Lower lobe of right lung (tissue), 2 donors: Measurements from ENCODE around the gene LDLRAD4. TPM values are rescaled to one million over a fixed set of nuclear protein-coding genes. Genes with fewer than 3 reads are reported as not detected.

Experiments
- ATAC-seq, 2 donors: fragments of 200-7000 bp; cut with Tn5 transposase; one replicate each; pipeline ENCODE4 v1.9.1; 2020 to 2022; ENCODE audit warnings: mild to moderate bottlenecking in 2 of 2, moderate library complexity in 2 of 2
- DNase-seq: peaks from one replicate; pipeline ENCODE4 v3.0.0-alpha.2; 2020
- H3K27ac ChIP-seq: fragments of 200-600 bp; one replicate; pipeline ENCODE4 v1.8.0; 2022
- H3K27me3 ChIP-seq: fragments of 200-600 bp; one replicate; pipeline ENCODE4 v1.8.0; 2022; ENCODE audit warnings: low read depth
- H3K36me3 ChIP-seq: fragments of 200-600 bp; one replicate; pipeline ENCODE4 v1.8.0; 2022; ENCODE audit warnings: mild to moderate bottlenecking
- H3K4me1 ChIP-seq: fragments of 200-600 bp; one replicate; pipeline ENCODE4 v1.8.0; 2022
- H3K4me3 ChIP-seq: fragments of 200-600 bp; one replicate; pipeline ENCODE4 v1.8.0; 2022; ENCODE audit warnings: mild to moderate bottlenecking
- H3K9me3 ChIP-seq: fragments of 200-600 bp; one replicate; pipeline ENCODE4 v1.8.0; 2022
- intact Hi-C: fragments of 100-400 bp; cut with DNase I; formaldehyde crosslinking; loops from one replicate; pipeline ENCODE4 v1.11.0; 2022
- total RNA-seq: library from RNA; stranded (reverse); fragmentation: NEBNext Ultra II Directional; extraction: Animal tissue kit (Norgen Biotek cat#: 25700); gene quantifications from one replicate; pipeline ENCODE4 v1.2.1, GENCODE V29; 2021
- TF ChIP-seq, protein P1 (sequence below): fragments of 200-600 bp; IDR thresholded peaks from one replicate; pipeline ENCODE4 v1.8.0; 2022; ENCODE audit warnings: antibody characterized with exemption, mild to moderate bottlenecking
- donor health status: DM: no; HTN: yes; CAD: no; lungs with severe emphysema.

The LDLRAD4 gene
- total RNA-seq, 1 donor from 2014 or later: 24.6 TPM

DNA sequence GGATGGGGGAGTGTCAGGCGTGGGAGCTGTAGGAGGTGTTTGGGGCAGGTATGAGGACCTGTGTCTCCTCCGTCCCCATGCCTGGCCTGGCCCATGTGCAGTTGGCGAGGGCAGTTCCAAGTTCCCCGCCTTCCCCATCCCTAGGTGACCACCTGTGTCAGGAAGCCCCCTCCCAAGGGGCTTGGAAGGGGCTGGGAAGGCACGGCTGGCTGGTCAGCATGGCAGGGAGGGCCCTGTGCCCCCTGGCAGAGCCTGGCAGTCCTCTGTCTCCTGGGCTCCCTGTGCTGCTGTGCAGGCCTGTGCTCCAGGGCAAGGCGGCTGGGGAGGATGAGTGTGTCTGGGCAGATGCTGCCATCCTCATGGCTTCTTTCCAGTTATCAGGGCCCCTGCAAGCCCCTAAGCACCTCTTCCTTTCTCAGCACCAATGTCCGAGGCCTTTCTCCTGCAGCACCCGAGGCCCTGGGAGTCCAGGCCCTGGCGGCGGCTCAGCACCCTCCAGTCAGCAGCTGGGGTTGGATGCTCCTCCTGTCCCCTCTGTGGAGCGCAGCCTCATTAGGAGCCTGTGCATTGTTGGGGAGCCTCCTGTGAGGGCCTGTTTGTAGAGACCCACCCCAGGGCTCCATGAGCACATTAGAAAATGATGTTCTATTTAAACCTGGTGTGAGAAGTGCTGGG, 406.1 kb downstream of the LDLRAD4 start:
- ATAC-seq (no peak), DNase-seq (no peak)
- intact Hi-C loops: no loop called here
- H3K4me1 ChIP-seq: no peaks in the 10 kb centered on the region
- no peaks in the 10 kb centered on the region for H3K27me3 ChIP-seq
- H3K36me3 ChIP-seq: no peaks in the 10 kb centered on the region
- TF ChIP-seq, protein P1, sequence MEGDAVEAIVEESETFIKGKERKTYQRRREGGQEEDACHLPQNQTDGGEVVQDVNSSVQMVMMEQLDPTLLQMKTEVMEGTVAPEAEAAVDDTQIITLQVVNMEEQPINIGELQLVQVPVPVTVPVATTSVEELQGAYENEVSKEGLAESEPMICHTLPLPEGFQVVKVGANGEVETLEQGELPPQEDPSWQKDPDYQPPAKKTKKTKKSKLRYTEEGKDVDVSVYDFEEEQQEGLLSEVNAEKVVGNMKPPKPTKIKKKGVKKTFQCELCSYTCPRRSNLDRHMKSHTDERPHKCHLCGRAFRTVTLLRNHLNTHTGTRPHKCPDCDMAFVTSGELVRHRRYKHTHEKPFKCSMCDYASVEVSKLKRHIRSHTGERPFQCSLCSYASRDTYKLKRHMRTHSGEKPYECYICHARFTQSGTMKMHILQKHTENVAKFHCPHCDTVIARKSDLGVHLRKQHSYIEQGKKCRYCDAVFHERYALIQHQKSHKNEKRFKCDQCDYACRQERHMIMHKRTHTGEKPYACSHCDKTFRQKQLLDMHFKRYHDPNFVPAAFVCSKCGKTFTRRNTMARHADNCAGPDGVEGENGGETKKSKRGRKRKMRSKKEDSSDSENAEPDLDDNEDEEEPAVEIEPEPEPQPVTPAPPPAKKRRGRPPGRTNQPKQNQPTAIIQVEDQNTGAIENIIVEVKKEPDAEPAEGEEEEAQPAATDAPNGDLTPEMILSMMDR: no peak
- no peak overlapping the region for H3K4me3 ChIP-seq
- H3K27ac ChIP-seq: no peak overlapping the region
- H3K9me3 ChIP-seq: no peaks in the 10 kb centered on the region

DNA sequence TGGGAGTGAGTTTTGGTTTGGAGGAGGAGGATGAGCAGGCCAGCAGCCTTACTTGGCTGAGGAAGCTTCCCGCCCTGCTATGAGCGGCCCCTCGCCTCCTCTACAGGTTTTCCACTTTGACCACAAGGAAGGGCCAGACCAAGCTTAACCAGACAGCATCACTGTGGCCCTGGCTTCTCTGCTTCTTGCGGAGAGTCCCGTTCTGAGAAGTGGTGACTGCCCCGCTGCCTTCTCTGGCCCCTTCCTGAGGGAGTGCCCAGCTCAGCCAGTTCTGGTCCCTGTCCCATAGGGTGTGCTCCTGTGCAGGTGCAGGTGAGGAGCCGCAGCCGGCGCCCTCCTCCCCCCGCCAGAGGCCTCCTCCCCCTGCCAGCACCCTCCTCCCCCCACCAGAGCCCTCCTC, 406.8 kb downstream of the LDLRAD4 start:
- Histone ChIP-seq H3K27ac (no peak overlapping the region), H3K27me3 (no peaks in the 10 kb centered on the region), H3K4me3 (no peak overlapping the region), H3K4me1 (no peaks in the 10 kb centered on the region), H3K36me3 (no peaks in the 10 kb centered on the region), H3K9me3 (no peaks in the 10 kb centered on the region)
- intact Hi-C loops: no loop called here
- TF ChIP-seq, protein P1: no peak
- no peak for ATAC-seq
- DNase-seq: no peak

DNA sequence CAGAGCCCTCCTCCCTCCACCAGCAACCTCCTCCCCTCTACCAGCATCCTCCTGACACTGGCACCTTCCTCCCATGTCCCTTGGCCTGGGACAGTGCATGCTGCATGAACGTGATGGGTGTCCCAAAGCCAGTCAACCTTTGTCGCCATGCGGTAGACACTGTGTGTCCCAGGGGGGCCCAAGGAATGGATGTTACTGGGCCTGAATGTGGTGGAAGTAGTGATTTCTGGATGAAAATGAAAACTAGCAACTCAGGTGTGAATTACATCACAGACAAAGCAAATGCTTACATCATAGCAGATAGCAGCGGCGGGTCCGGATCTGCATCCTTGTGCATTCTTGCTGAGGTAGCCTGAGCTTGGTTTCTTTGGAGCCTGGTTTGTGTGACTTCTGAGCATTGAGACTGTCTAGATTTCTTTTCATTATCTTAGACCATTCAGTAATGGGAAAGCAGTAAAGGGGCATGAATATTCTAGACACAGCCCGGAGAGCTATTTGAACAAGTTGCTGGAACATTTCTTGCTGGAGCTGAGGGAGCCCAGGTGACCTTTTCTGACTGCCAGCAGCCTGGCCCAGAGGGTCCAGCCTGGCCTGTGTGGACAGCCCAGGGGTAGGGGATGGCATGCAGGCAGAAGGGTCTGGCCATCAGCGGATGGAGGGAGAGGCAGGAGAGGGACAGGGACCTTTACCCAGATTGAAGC, 407.4 kb downstream of the LDLRAD4 start:
- no peaks in the 10 kb centered on the region for H3K4me1 ChIP-seq
- no peak overlapping the region for H3K27ac ChIP-seq
- ATAC-seq (no peak), DNase-seq (no peak)
- H3K36me3 ChIP-seq: no peaks in the 10 kb centered on the region
- intact Hi-C loops: no loop called here
- TF ChIP-seq, protein P1: no peak
- H3K27me3 ChIP-seq: no peaks in the 10 kb centered on the region
- no peak overlapping the region for H3K4me3 ChIP-seq
- no peaks in the 10 kb centered on the region for H3K9me3 ChIP-seq

DNA sequence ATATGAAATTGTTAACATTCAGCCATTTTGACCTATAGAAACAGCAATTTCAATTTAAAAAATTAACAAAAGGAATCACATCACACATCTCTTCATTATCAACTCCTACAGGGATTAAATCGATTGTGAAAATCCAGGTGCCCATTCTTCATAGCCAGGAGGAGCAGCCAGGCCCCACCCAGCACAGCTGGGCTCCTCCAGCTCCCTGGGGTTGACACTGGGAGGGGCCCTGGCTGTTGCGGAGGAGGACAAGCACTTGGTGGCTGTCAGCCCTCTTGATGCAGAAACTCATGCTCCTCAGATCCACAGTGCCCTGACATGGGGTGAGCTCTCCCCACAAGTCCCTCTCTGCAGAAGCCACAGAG, 408.0 kb downstream of the LDLRAD4 start:
- Histone ChIP-seq H3K36me3 (no peaks in the 10 kb centered on the region), H3K9me3 (no peaks in the 10 kb centered on the region), H3K4me1 (no peaks in the 10 kb centered on the region), H3K27ac (no peak overlapping the region), H3K4me3 (no peak overlapping the region), H3K27me3 (no peaks in the 10 kb centered on the region)
- TF ChIP-seq, protein P1: no peak
- intact Hi-C loops: no loop called here
- ATAC-seq (no peak), DNase-seq (no peak)

DNA sequence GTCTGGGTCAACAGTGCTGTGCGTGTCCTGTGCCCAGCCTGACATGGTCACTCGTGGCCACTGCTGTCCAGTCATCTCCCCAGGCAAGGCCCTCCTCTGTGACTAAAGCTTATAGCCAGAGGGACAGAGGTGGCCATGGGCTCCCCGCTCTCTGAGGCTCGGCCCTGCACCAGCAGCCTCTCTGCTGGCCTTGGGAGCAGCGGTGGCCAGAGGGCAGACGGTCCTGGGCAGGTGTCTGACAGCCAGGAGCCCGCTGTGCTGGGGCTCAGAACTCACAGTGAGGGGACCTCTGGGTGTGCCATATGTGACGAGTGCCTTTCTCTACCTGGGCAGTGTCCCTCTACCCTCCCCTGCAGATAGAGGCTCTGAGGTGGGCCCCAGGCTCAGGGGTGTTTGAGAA, 409.1 kb downstream of the LDLRAD4 start:
- H3K27ac ChIP-seq: no peak overlapping the region
- no peaks in the 10 kb centered on the region for H3K27me3 ChIP-seq
- H3K36me3 ChIP-seq: no peaks in the 10 kb centered on the region
- intact Hi-C loops: no loop called here
- no peak for ATAC-seq
- no peaks in the 10 kb centered on the region for H3K4me1 ChIP-seq
- TF ChIP-seq, protein P1: no peak
- DNase-seq: no peak
- H3K4me3 ChIP-seq: no peak overlapping the region
- no peaks in the 10 kb centered on the region for H3K9me3 ChIP-seq
